ENCODE data around the gene CNNM4.

DNA sequence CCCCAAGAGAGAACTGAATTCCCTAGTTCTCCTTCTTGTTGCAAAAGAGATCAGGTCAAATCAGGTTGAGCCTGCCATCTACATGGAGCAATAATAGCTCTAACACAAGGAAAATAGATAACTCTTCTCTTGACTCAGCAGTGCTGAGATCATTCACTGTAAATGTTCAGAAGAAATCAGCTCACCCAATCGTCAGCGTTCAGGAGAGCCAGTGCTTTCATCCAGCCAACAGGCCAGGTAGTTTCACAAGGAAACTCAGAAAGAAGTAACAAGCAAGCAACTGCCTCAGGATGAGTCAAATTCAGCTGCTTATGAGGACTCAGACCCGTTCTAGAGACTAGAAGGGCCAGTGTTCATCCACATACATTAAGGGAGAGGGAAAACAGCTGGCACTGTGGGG lies 26.8 kb upstream of the CNNM4 start:
- TF ChIP-seq, protein P1, sequence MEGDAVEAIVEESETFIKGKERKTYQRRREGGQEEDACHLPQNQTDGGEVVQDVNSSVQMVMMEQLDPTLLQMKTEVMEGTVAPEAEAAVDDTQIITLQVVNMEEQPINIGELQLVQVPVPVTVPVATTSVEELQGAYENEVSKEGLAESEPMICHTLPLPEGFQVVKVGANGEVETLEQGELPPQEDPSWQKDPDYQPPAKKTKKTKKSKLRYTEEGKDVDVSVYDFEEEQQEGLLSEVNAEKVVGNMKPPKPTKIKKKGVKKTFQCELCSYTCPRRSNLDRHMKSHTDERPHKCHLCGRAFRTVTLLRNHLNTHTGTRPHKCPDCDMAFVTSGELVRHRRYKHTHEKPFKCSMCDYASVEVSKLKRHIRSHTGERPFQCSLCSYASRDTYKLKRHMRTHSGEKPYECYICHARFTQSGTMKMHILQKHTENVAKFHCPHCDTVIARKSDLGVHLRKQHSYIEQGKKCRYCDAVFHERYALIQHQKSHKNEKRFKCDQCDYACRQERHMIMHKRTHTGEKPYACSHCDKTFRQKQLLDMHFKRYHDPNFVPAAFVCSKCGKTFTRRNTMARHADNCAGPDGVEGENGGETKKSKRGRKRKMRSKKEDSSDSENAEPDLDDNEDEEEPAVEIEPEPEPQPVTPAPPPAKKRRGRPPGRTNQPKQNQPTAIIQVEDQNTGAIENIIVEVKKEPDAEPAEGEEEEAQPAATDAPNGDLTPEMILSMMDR (IDR thresholded peaks at IDR 0.05; ENCODE audit: borderline replicate concordance, extremely low read depth, low read length, poor library complexity, severe bottlenecking): no peak
- TF ChIP-seq EZH2 (IDR thresholded peaks at IDR 0.05; ENCODE audit: borderline replicate concordance, low read depth, low read length, severe bottlenecking): no peak

All from DND-41 (cell line).